CD4-positive, alpha-beta T cell treated with Interleukin-10 for 1 hour (primary cell): ENCODE data around the gene SLC5A9.
A peak's percentile ranks its signal among the peaks of the same experiment; 100 is the strongest.
"Not testable (repeated sequence)": the region's sequence is repeated elsewhere in the genome, so short reads cannot be mapped to it uniquely, and the experiment has no call there.

Experiments used
- DNase-seq: peaks from one replicate; pipeline ENCODE4 v3.0.0-alpha.2; 2020

The SLC5A9 gene

GRCh38 chr1:48222501-48223242, at the start of gene SLC5A9:
SLC5A9 (plus strand) TSS chr1:48222716; CDS start chr1:48222737, 21 bp downstream.
- DNase-seq, result no peak

- DNase-seq, result no peak
These were observed 47.4 kb upstream of the SLC5A9 start for GRCh38 chr1:48175116-48175515.

DNA sequence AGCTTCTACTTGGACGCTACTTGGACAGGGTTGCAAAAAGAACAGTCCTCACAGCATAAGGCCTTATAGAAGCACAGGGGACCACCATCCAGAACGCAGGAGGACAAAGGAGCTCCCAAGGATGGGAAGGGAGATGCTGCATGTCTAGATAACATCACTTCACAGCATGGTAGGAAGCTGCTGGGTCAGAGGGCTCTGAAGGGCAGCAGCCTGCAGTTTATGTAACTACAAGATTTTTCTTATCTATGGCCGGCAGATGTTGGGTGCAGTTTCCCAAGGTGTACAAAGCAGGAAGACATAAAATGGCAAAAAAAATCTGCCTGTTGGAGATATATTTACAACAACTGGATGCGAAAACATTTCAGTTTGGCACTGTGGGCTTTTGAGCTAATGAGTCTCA, 45.3 kb upstream of the SLC5A9 start:
- no peak for DNase-seq

- DNase-seq, result no peak
These were observed 40.7 kb upstream of the SLC5A9 start for GRCh38 chr1:48181669-48182367.

GRCh38 chr1:48182439-48182838, 40.1 kb upstream of the SLC5A9 start:
- DNase-seq, result no peak

DNA sequence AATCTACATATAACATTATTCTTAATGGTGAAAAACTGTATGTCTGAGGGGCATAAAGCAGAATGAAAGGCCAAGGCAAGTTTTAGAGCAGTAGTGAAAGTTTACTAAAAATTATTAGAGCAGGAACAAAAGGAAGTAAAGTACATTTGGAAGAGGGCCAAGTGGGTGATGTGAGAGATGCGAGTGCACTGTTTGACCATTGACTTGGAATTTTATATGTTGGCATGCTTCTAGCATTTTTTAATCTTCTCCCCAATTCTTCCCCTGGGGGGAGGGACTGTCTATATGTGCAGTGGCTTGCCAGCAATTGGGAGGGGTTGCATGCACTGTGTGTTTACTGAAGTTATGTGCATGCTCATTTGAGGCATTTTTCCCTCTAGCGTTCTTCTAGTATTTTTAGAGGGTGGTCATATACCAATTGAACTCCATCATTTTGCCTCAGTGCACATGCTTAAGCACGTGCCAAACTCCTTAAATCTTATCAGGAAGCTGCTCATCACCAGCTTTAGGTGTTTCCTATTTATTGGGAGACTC, 36.1 kb upstream of the SLC5A9 start:
- no peak for DNase-seq

DNA sequence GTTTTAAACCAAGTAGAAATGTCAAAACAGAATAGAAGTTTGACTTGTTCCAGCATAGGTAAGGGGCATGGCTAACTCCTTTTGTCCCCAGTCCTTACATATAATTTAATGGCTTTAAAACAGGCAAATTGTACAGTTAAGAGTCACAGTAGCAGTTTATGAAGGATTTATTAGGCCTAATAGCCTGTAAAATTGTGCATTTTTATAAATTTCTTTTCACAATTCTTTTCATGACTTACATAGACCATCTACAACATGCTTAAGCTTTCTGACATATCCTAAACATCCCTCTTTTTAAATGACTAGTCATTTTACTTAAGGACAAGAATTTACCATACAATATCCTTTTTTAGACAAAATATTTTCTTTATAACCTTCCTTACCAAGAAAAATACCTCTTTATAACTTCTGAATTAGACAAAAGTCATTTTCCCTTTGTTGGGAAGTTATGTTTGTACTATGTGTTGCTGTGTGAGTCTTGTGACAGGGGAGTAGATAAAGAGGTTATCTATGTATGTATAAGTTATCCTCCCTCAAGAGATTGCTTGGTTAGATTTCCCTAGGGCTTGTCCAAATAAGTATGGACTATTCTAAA, 34.5 kb upstream of the SLC5A9 start:
- no peak for DNase-seq

DNA sequence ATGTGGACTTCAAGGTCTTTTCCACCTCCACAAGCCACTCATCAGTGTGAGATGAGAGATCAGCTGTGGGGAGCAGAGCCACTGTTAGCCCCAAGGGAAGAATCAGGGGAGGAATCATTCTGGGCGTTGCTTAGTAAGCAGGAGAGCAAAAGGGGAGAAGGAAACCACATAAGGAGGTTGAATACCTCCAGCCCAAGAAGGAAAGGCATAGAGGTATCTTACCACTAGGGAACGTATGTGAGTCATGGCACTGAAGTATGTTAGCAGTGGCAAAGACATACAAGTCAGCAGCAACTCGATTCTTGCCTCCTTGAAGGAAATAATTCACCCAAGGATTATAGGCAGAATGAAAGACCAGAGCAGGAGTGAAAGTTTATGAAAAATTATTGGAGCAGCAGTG, 31.6 kb upstream of the SLC5A9 start:
- DNase-seq, result no peak

- DNase-seq, result no peak
These were observed 27.7 kb upstream of the SLC5A9 start for GRCh38 chr1:48194801-48195200.

- DNase-seq, result no peak
These were observed 26.3 kb upstream of the SLC5A9 start for GRCh38 chr1:48196237-48196636.

DNA sequence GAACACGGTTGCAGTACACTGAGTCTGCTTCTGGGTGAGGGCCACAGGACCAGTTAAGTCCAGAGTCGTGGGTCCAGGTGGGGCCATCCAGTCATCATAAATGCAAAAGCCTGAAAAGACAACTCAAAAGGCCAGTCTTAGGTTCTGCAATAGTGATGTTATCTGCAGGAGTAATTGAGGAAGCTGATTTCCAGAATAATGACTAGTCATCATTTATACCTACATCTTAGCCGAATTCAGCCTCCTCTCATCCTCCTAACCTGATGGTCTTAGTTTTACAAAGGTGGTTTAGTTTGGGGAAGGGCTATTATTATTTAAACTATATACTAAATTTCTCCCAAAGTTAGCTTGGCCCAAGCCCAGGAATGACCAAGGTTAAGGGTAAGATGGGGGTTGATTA, 23.5 kb upstream of the SLC5A9 start:
- no peak for DNase-seq

- no peak for DNase-seq
These were observed 22.2 kb upstream of the SLC5A9 start for GRCh38 chr1:48200166-48200900.

DNA sequence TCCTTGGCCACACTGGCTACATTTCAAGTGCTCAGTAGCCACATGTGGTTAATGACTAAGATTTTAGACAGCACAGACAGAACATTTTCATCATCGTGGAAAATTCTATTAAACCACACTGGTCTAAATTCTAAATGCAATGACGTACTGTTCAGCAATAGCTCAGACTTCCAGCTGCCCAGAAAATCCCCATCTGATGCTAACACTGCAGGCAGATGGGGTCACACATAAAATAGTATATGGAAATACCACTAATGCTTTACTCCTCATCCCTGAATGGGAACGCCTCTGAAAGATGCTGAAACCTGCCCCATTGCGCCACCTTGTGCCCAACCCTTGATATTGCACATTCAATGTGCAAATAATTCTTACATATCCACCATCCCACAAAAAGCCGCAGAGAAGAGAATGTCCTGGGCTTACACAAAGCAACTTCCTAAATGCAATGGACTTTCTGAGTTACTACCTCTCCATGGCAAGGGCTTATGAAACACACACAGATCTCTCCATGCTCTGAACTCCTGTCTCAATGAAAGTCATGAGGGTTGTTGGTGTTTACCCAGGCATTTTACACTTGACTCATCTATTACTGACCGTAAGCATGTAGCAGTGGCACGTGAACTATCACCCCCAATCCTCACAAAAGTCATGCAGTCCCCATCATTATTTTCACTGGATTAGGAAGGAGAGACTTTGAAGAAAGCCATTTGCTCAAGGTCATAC, 20.3 kb upstream of the SLC5A9 start:
- DNase-seq, result peak; percentile 47

GRCh38 chr1:48203287-48203900, 19.1 kb upstream of the SLC5A9 start:
- DNase-seq, result peak; percentile 7

DNA sequence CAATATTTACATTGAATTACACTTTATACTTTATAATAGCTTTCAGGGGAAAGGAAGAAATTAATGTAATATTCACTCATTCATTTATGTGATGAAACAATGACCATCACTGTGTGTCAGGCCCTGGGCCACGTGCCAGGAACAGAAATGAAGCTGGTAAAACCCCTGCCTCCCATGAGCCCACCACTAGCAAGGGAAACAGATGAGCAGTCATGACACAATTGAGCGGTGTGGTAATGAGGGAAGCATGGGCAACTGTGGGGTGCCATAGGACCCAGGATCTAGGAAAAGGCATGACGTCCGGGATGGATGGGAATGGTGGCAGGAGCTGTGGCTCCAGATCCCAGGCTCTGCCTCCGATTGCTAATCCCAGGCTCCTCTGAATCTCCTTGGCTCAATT, 17.0 kb upstream of the SLC5A9 start:
- no peak for DNase-seq

DNA sequence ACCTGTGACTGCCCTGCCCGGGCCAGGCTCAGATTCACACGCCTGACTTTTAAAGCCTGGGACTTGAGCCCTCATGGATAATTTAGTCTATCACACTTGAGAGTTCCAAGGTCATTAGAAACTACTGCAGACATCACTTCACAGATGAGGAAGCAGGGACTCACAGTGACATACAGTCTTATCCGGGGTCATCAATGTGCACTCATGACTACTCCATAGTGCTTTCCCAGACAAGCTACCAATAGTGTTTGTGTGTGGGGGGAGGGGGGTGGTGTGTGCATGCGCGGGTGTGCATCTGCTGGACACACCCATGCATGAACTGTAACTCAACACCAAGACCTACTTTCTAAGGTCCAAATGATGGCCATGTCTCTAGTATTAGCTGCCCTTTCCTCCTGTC, 16.1 kb upstream of the SLC5A9 start:
- no peak for DNase-seq

DNA sequence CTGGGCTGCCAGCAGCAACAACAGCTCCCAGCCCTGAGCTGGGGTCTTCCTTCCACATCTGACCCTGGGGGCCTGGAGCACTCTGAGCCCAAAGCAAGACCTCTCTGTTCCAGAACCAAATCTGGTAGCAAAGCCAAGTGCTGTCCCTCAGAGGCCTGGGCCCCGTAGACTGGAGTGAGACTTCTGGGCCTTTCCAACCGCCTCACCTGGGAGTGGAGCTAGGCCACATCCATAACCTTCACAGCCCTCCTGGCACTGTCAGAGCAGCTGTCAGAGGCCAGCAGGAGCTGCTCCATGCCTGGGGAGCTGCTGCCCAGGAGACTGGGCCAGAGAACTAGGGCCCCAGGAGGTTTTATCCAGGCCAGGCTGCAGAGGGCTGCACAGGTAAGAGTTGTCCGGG, 15.4 kb upstream of the SLC5A9 start:
- no peak for DNase-seq

GRCh38 chr1:48207536-48208075, 14.9 kb upstream of the SLC5A9 start:
- DNase-seq, result no peak

GRCh38 chr1:48208251-48208650, 14.3 kb upstream of the SLC5A9 start:
- DNase-seq, result no peak

DNA sequence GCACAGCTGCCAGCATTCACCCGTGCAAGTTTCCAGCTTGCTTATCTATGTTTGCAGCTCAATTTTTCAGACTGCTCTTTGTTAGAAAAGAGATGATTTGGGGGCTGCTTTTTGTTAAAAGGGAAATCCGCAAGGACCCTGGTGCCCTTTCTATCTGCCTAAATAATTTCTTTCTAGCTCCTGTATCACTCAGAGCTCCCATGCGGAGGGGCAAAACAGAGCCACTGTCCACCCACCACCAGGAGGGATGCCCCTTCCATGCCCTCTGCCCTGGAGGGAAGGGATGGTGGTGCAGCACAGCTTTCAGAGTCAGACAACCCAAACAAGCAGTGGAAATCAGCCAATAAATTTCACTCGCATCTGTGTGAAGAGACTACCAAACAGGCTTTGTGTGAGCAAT, 13.9 kb upstream of the SLC5A9 start:
- no peak for DNase-seq

- not testable (repeated sequence) for DNase-seq
These were observed 9.1 kb upstream of the SLC5A9 start for GRCh38 chr1:48213462-48213861.

DNA sequence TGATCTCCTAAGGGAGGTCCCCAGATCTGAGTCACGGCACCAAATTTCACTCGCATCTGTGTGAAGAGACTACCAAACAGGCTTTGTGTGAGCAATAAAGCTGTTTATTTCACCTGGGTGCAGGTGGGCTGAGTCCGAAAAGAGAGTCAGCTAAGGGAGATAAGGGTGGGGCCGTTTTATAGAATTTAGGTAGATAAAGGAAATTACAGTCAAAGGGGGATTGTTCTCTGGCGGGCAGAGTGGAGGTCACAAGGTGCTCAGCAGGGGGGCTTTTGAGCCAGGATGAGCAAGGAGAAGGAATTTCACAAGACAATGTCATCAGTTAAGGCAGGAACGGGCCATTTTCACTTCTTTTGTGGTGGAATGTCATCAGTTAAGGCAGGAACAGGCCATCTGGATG, 8.2 kb upstream of the SLC5A9 start:
- DNase-seq, result not testable (repeated sequence)
